NCI-H1105 treated with DMSO at 0.1 percent for 48 hours (cell line): ENCODE data around the gene ARG2.

ENCODE experiments used
- DNase-seq: peaks from one replicate; lab custom pipeline; 2025; lab: John Stamatoyannopoulos, UW

The ARG2 gene

GRCh38 chr14:67619446-67620216 is at the start of gene ARG2:
Gene ARG2, plus strand, starts transcription at chr14:67619920. Its CDS starts 58 bp downstream, at chr14:67619978.
- DNase-seq = peak; percentile 98

GRCh38 chr14:67570453-67570852 is 49.3 kb upstream of the ARG2 start:
- DNase-seq = no peak

- peak; percentile 57 for DNase-seq
Measured at GRCh38 chr14:67571275-67571990, 48.3 kb upstream of the ARG2 start.

- no peak for DNase-seq
Measured at GRCh38 chr14:67571991-67572323, 47.8 kb upstream of the ARG2 start.

GRCh38 chr14:67572608-67573007 is 47.1 kb upstream of the ARG2 start:
- no peak for DNase-seq

GRCh38 chr14:67573228-67574010 is 46.3 kb upstream of the ARG2 start:
- no peak for DNase-seq

- no peak for DNase-seq
Measured at GRCh38 chr14:67574156-67574555, 45.6 kb upstream of the ARG2 start.

GRCh38 chr14:67574806-67575205 is 44.9 kb upstream of the ARG2 start:
- no peak for DNase-seq

GRCh38 chr14:67575684-67576083 is 44.0 kb upstream of the ARG2 start:
- no peak for DNase-seq

- no peak for DNase-seq
Measured at GRCh38 chr14:67576216-67576955, 43.3 kb upstream of the ARG2 start.

- DNase-seq = no peak
Measured at GRCh38 chr14:67577181-67577808, 42.4 kb upstream of the ARG2 start.

- peak; percentile 20 for DNase-seq
Measured at GRCh38 chr14:67577909-67578749, 41.6 kb upstream of the ARG2 start.

- no peak for DNase-seq
Measured at GRCh38 chr14:67579040-67579439, 40.7 kb upstream of the ARG2 start.

GRCh38 chr14:67579636-67580035 is 40.1 kb upstream of the ARG2 start:
- DNase-seq = no peak

GRCh38 chr14:67580336-67581171 is 39.2 kb upstream of the ARG2 start:
- no peak for DNase-seq

GRCh38 chr14:67581643-67582042 is 38.1 kb upstream of the ARG2 start:
- DNase-seq = no peak

- DNase-seq = no peak
Measured at GRCh38 chr14:67582061-67582460, 37.7 kb upstream of the ARG2 start.

GRCh38 chr14:67583711-67584644 is 35.7 kb upstream of the ARG2 start:
- peak; percentile 57 for DNase-seq

GRCh38 chr14:67584978-67585377 is 34.7 kb upstream of the ARG2 start:
- DNase-seq = no peak
